Thoracic aorta (tissue), 2 donors: Measurements from ENCODE around the gene PIAS1. TPM values are rescaled to one million over a fixed set of nuclear protein-coding genes. Genes with fewer than 3 reads are reported as not detected.

Experiments used
- ATAC-seq: fragments of 150-250 bp; one replicate; pipeline ENCODE4 v1.8.0; 2017; ENCODE audit warnings: low read depth; ENCODE audit not compliant: insufficient number of reproducible peaks, low FRiP score
- DNase-seq: peaks from one replicate; pipeline ENCODE4 v3.0.0-alpha.2; 2020; ENCODE audit warnings: low spot score
- H3K27ac ChIP-seq, 2 donors: fragments of 200-600 bp; sonication (generic); 1 replicate in 1 of 2; 2 replicates in 1 of 2; pipeline ENCODE4 v1.5.1; 2016; ENCODE audit warnings: mild to moderate bottlenecking in 2 of 2, moderate library complexity in 2 of 2
- H3K27me3 ChIP-seq: fragments of 200-600 bp; sonication (generic); replicated peaks from 2 replicates; pipeline ENCODE4 v1.6.0; 2016; ENCODE audit warnings: mild to moderate bottlenecking; ENCODE audit not compliant: insufficient read depth
- H3K36me3 ChIP-seq: fragments of 200-600 bp; sonication (generic); one replicate; pipeline ENCODE4 v1.5.1; 2016
- H3K4me1 ChIP-seq, 2 donors: fragments of 200-600 bp; sonication (generic); 1 replicate in 1 of 2; 2 replicates in 1 of 2; pipeline versions ENCODE4 v1.5.1 to v1.6.0; 2016; ENCODE audit warnings: low read depth in 2 of 2, mild to moderate bottlenecking in 1 of 2; ENCODE audit not compliant: control insufficient read depth in 1 of 2
- H3K4me3 ChIP-seq: fragments of 200-600 bp; sonication (generic); 2 replicates; pipeline ENCODE4 v1.5.1; 2016; ENCODE audit warnings: mild to moderate bottlenecking
- H3K9me3 ChIP-seq: fragments of 200-600 bp; sonication (generic); 2 replicates; pipeline ENCODE4 v1.5.1; 2016
- total RNA-seq, 2 donors: library from RNA; depleted of rRNA; stranded (reverse); fragments of >200 nt; gene quantifications; one replicate each; pipeline versions ENCODE4 v1.1.0 to v1.2.3, GENCODE V29; 2016
- TF ChIP-seq, protein P1 (sequence below): fragments of 200-600 bp; sonication (generic); IDR thresholded peaks from one replicate; pipeline ENCODE4 v1.5.1; 2019; ENCODE audit warnings: antibody characterized with exemption

PIAS1 gene
- total RNA-seq, 2 donors from 2014 or later = 45.1 to 74.1 TPM

DNA sequence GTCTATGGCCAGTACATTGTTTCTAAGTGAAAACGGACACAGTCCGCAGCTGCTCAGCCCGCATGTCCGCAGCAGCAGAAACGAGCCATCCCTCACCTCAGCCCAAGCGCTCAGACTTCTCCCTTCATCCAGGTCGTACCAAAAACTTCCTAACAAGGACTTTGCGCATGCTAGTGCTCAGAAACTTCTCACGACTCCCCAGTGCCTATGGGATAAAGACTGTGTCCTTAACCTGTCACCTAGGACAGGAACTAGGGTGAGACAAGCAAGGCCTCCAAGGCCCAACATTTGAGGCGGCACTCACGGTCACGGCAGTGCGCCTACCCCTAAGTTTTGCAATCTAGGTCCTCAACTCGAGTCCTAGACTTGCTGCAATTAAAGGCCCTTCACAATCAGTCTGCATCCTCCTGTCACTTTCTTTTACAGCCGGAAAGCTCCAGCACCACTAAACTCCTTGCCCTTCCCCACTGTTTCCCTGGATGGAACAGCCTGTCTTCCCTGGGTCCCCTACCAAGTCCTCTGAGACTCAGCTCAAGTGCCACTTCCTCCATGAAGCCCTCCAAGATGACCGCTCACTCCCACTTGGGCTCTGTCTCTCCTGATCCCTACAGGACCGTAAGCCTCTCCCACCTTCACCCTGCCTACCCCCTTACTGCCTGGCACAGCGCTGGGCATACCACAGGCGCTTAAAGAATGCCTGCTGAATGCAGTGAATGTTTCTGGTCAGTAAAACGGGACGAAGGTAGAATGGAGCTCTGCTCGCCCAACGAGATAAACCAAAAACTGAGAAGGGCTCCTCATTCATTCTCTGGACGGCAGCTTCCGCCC is 174.2 kb downstream of the PIAS1 start:
- DNase-seq (no peak), ATAC-seq (no peak)
- H3K9me3 ChIP-seq = no peaks in the 10 kb centered on the region
- H3K27me3 ChIP-seq = no peaks in the 10 kb centered on the region
- TF ChIP-seq, protein P1, sequence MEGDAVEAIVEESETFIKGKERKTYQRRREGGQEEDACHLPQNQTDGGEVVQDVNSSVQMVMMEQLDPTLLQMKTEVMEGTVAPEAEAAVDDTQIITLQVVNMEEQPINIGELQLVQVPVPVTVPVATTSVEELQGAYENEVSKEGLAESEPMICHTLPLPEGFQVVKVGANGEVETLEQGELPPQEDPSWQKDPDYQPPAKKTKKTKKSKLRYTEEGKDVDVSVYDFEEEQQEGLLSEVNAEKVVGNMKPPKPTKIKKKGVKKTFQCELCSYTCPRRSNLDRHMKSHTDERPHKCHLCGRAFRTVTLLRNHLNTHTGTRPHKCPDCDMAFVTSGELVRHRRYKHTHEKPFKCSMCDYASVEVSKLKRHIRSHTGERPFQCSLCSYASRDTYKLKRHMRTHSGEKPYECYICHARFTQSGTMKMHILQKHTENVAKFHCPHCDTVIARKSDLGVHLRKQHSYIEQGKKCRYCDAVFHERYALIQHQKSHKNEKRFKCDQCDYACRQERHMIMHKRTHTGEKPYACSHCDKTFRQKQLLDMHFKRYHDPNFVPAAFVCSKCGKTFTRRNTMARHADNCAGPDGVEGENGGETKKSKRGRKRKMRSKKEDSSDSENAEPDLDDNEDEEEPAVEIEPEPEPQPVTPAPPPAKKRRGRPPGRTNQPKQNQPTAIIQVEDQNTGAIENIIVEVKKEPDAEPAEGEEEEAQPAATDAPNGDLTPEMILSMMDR = no peak
- no peaks in the 10 kb centered on the region for H3K36me3 ChIP-seq
- H3K4me3 ChIP-seq = peak overlapping the region; percentile 89
- H3K27ac ChIP-seq = no peak overlapping the region
- H3K4me1 ChIP-seq = peaks cover 15 to 20% of the 10 kb centered on the region in 2 donors

DNA sequence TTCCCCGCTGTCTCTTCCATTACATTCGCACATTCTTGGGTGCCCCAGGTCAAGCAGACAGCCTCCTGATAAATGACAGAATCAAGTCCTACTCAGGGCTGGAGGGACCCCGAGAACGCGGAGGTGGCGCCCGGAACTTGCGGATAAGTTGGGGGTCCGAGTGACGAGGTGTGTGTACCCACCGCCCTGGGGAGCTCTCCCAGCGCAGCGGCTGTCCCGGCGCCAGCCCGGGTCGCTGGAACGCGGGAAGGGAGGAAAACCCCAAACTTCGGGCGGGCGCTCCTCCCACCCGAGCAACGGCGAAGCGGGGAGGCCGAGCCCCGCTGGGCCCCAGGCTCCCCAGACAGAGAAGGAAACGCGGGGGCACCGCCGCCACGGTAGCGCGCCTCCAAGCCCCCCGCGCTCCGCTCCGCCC is 174.9 kb downstream of the PIAS1 start:
- TF ChIP-seq, protein P1 = no peak
- Histone ChIP-seq H3K4me1 (peaks cover 15 to 20% of the 10 kb centered on the region in 2 donors), H3K9me3 (no peaks in the 10 kb centered on the region), H3K27ac (peak overlapping the region; percentile 19 to 32), H3K4me3 (peak overlapping the region; percentile 89), H3K36me3 (no peaks in the 10 kb centered on the region), H3K27me3 (no peaks in the 10 kb centered on the region)
- ATAC-seq = no peak
- DNase-seq = no peak

DNA sequence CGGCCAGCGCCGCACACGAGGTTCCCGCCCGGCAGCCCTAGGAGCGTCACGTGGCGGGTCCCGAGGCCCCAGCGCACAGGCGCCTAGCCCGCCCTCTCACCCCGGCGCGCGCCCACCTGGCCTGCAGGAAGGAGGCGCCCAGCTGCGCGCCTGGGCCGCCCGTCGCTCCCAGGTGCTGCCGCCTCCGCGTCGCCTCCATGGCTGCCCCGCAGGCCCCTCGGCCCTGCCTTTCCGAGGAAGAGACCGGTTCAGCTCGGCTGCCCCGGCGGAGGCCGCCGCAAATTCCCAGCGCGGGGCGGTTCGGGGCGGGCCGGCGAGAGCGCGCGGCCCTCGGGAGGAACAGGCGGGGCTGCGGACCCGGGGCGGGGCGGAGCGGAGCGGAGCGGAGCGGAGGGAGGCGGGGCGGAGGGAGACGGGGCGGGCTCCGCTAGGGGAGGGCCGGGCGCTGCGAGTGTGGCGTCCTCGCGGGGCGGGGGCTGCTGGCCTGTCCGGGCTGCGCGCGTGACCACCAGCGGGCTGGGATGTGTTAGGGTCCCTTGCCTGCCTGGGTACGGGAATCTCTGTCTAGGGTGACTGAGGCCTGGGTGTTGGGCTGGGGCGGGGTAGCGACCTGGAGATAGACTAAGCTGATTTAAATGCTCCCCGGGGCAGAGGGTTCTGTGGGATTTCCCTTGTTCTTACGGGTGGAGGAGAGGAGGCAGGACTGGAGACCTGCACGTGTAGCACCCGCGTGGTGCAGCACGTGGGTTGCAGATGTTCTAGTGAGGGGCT is 175.5 kb downstream of the PIAS1 start, which contains the start of gene CLN6:
CLN6 (minus strand) TSS at position 343 of the 771 bp plus-strand sequence; CDS start at position 199, 144 bp downstream.
- peak within 1 kb of the TSS; percentile 19 to 32 for H3K27ac ChIP-seq
- no peaks in the 10 kb centered on the region for H3K36me3 ChIP-seq
- ATAC-seq = peak; percentile 82
- no peaks in the 10 kb centered on the region for H3K9me3 ChIP-seq
- no peak for DNase-seq
- H3K27me3 ChIP-seq = no peaks in the 10 kb centered on the region
- TF ChIP-seq, protein P1 = no peak
- peaks cover 15 to 20% of the 10 kb centered on the region in 2 donors for H3K4me1 ChIP-seq
- H3K4me3 ChIP-seq = peak within 1 kb of the TSS; percentile 89

DNA sequence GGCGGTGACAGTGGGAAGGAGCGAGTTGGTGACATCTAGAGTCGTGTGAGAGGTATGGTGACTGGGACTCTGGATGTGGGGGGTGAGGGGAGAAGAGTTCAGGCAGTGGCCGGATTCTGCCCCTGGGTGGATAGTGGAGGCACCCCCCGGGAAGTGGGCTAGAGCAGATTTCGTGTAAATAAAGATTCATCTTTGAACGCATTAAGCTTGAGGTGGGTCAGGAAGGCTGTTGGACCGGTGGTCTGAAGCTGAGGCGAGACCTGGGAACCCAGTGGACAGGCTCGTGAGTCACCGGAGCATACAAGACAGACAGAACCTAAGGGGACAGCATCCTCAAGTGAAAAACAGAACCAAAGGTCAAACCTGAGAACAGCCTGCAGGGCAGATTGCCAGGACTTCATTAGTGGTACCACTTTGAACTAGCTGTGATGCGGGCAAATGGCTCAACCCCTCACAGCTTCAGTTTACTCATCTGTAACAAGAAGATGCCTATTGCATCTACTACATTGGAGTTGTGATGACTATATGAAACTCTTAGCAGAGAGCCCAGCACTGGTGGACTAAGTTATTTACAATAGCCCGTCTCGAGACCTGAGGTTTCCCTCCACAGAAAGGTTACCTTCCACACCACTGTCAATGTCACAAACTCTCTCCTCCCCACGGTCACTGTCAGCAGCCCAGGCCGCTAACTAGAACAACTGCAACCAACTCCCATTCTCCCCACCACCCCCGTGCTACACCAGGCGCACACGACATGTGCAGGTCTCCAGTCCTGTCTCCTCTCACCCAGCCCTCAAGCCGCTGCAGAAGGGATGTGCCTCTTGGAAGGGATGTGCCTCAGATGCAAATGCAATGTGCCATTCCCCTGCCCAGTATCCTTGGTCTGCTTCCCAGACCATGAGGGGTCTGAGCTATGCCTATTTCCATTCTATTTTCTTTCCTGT is 176.3 kb downstream of the PIAS1 start:
- Histone ChIP-seq H3K9me3 (no peaks in the 10 kb centered on the region), H3K27ac (peak overlapping the region in 1 of 2 donors; percentile 19), H3K4me1 (peaks cover 15 to 20% of the 10 kb centered on the region in 2 donors), H3K27me3 (no peaks in the 10 kb centered on the region), H3K4me3 (peak overlapping the region; percentile 89), H3K36me3 (no peaks in the 10 kb centered on the region)
- TF ChIP-seq, protein P1 = no peak
- ATAC-seq (no peak), DNase-seq (no peak)
